Brain microvascular endothelial cell (primary cell): ENCODE data around the gene KRTAP10-2.

Experiments
- DNase-seq: peaks from one replicate; pipeline ENCODE4 v3.0.0-alpha.2; 2020
- H3K27ac ChIP-seq: fragments of 250-450 bp; sonication (Bioruptor Pico); 2 replicates; pipeline ENCODE4 v1.5.1; 2020; ENCODE audit warnings: mild to moderate bottlenecking, moderate library complexity
- H3K27me3 ChIP-seq: fragments of 250-450 bp; sonication (Bioruptor Pico); replicated peaks from 2 replicates; pipeline ENCODE4 v1.5.1; 2020; ENCODE audit warnings: mild to moderate bottlenecking
- H3K36me3 ChIP-seq: fragments of 250-450 bp; sonication (Bioruptor Pico); replicated peaks from 2 replicates; pipeline ENCODE4 v1.5.1; 2020; ENCODE audit warnings: mild to moderate bottlenecking
- H3K4me3 ChIP-seq: 2 replicates; pipeline ENCODE4 v1.5.1; 2011; ENCODE audit warnings: low read depth, mild to moderate bottlenecking, control low read depth, low read length, moderate library complexity
- in situ Hi-C: cut with HindIII; loops from 2 replicates; pipeline ENCODE4 v1.10.0; 2017; ENCODE audit warnings: low sequenced_read_pairs, low pct_ligation_motif_present
- TF ChIP-seq, protein P1 (sequence below): IDR thresholded peaks from 2 replicates; pipeline ENCODE4 v1.5.1; 2011; ENCODE audit warnings: low read depth, mild to moderate bottlenecking, moderate library complexity, low read length, control low read depth, inconsistent platforms; ENCODE audit errors: missing control alignments

Gene KRTAP10-2

DNA sequence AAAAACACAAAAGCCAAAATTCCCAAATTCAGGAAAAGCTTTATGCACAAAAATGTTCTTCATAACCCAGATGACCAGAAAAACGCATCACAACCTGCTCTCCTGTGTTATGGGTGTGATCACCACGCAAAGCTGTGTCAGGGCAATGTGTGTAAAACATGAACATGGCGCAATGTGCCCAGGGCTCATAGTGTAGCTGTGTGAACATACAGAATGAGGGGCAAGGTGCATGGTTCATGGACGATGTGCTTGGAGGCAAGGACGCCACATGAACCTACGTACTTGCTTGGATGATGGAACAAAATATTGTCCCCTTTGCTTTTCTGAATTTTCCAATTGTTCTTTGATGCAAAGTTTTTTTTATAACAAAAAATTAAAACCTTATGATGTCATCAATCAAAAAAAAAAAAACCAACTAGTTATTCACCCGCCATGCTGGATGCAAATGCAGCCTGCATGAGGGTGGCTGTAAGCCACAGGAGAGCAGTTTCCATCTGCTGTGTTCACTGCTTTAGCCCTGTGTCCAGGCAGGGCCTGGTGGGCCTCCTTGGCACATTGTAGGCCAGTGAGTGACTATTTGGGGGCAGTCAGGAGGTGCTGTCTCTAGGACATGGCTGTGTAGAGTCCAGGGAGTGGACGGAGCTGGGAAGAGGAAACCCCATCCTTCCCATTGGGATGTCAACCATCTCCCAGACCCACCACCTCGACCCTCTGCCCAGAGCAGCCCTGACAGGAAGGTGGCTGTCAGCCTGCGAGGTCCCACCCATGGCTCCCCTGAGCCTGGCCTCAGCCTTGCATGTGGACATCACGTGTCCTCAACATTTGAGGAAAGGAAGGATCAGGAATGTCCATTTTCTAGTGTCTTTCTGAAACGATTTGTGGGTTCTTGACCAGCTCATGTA, 25.0 kb downstream of the KRTAP10-2 start:
- no peaks in the 10 kb centered on the region for H3K36me3 ChIP-seq
- H3K4me3 ChIP-seq = no peak overlapping the region
- H3K27ac ChIP-seq = no peak overlapping the region
- no peak for DNase-seq
- in situ Hi-C loops = no loop called here
- TF ChIP-seq, protein P1, sequence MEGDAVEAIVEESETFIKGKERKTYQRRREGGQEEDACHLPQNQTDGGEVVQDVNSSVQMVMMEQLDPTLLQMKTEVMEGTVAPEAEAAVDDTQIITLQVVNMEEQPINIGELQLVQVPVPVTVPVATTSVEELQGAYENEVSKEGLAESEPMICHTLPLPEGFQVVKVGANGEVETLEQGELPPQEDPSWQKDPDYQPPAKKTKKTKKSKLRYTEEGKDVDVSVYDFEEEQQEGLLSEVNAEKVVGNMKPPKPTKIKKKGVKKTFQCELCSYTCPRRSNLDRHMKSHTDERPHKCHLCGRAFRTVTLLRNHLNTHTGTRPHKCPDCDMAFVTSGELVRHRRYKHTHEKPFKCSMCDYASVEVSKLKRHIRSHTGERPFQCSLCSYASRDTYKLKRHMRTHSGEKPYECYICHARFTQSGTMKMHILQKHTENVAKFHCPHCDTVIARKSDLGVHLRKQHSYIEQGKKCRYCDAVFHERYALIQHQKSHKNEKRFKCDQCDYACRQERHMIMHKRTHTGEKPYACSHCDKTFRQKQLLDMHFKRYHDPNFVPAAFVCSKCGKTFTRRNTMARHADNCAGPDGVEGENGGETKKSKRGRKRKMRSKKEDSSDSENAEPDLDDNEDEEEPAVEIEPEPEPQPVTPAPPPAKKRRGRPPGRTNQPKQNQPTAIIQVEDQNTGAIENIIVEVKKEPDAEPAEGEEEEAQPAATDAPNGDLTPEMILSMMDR = no peak
- H3K27me3 ChIP-seq = no peaks in the 10 kb centered on the region

DNA sequence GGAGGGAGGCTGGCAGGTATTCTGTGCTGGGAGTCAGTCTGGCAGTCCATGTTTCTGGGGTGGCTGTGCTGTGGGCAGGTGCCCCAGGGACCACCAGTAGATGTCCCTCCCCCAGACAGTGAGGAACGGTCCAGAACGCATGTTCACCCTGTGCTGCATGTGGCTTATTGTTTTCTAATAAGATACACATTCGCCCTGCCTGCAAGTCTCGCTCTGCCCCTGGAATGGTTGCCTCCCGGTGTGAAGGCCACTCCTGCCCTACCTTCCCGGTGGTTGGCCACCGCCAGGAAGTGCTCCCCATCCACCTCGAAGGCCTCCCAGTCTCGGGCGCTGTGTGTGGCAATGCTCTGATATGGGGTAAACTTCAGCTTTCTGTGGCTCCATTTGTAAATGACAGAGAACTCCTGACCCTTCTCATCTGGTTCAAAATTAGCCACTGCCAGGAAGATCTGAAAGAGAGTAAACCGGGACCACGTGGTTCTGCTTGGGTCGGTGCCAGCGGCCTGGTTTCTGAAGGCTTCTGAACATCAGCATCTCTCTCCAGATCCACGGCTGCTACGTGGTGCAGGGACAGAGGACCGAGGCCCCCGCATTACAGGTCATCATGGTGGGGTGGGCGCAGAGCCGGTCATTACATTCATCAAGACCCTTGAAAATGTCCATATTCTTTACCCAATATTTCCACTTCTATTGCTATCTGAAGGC, 25.8 kb downstream of the KRTAP10-2 start:
- H3K27ac ChIP-seq = no peak overlapping the region
- H3K27me3 ChIP-seq = no peaks in the 10 kb centered on the region
- no peak for DNase-seq
- no peaks in the 10 kb centered on the region for H3K36me3 ChIP-seq
- H3K4me3 ChIP-seq = no peak overlapping the region
- in situ Hi-C loops = no loop called here
- TF ChIP-seq, protein P1 = no peak

DNA sequence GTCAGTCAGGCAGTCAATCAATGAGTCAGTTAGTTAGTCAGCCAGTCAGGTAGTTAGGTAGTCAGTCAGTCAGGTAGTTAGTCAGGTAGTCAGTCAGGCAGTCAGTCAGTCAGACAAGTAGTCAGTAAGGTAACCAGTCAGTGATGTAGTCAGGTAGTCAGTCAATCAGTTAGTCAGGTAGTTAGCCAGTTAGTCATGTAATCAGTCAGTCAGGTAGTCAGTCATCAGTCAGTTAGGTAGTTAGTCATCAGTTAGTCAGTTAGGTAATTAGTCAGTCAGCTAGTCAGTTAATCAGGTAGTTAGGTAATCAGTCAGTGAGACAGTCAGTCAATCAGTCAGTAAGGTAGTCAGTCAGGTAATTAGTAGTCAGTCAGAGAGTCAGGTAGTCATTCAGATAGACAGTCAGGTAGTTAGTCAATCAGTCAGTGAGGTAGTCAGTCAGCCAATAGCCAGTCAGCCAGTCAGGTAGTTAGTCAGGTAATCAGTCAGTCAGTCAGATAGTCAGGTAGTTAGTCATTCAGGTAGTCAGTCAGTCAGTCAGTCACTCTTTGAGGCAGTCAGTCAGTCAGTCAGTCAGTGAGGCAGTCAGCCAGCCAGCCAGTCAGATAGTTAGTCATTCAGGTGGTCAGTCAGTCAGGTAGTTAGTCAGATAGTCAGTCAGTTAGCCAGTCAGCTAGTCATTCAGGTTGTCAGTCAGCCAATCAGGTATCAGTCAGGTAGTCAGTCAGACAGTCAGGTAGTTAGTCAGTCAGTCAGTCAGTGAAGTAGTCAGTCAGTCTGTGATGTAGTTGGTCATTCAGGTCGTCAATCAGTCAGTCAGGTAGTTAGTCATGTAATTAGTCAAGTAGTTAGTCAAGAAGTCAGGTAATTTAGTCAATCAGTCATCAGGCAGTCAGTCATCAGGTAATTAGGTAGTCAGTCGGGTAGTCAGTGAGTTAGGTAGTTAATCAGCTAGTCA, 26.6 kb downstream of the KRTAP10-2 start:
- H3K4me3 ChIP-seq = no peak overlapping the region
- H3K27me3 ChIP-seq = no peaks in the 10 kb centered on the region
- no peak for DNase-seq
- H3K36me3 ChIP-seq = no peaks in the 10 kb centered on the region
- no peak overlapping the region for H3K27ac ChIP-seq
- in situ Hi-C loops = no loop called here
- TF ChIP-seq, protein P1 = no peak

DNA sequence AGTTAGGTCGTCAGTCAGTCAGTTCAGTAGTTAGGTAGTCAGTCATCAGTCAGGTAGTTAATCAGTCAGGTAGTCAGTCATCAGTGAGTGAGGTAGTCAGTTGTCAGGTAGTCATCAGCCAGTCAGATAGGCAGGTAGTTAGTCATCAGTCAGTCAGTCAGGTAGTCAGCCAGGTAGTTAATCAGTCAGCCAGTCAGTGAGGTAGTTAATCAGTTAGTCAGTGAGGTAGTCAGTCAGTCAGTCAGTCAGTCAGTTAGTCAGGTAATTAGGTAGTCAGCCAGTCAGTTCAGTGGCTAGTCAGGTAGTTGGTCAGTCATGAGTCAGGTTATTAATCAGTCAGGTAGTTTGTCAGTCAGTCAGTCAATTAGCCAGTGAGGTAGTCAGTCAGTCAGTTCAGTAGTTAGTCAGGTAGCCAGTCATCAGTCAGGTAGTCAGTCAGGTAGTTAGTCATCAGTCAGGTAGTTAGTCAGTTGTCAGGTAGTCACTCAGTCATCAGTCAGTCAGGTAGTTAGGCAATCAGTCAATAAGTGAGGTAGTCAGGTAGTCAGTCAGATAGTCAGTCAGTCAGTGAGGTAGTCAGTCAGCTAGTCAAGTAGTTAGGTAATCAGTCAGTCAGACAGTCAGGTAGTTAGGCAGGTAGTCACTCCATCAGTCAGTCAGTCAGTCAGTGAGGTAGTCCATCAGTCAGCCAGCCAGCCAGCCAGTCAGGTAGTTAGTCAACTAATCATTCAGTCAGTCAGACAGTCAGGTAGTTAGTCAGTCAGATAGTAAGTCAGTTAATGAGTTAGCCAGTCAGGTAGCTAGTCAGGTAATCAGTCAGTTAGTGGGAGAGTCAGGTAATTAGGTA, 27.5 kb downstream of the KRTAP10-2 start:
- in situ Hi-C loops = no loop called here
- H3K27ac ChIP-seq = no peak overlapping the region
- no peak overlapping the region for H3K4me3 ChIP-seq
- TF ChIP-seq, protein P1 = no peak
- H3K27me3 ChIP-seq = no peaks in the 10 kb centered on the region
- no peaks in the 10 kb centered on the region for H3K36me3 ChIP-seq
- no peak for DNase-seq

DNA sequence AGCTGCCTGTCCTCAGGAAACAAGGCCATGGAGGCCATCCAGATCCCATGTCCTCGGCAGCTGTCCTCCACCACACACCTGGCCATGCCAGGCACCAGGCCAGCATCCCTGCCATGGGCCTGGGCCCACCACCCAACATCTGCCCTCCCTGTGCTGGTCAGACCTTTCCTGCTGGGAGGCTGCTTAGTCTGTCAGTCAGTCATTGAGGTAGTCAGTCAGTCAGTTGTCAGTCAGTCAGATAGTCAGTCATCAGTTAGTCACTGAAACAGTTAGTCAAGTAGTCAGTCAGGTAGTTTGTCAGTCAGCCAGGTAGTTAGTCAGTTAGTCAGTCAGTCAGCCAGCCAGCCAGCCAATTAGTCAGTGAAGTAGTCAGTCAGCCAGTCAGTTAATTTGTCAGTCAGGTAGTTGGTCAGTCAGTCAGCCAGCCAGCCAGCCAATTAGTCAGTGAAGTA, 28.5 kb downstream of the KRTAP10-2 start:
- H3K27ac ChIP-seq = no peak overlapping the region
- H3K27me3 ChIP-seq = no peaks in the 10 kb centered on the region
- H3K36me3 ChIP-seq = no peaks in the 10 kb centered on the region
- no peak for DNase-seq
- no peak overlapping the region for H3K4me3 ChIP-seq
- in situ Hi-C loops = no loop called here
- TF ChIP-seq, protein P1 = no peak
